Left lung (tissue), 10 donors: Measurements from ENCODE around the gene ARHGAP10. TPM values are rescaled to one million over a fixed set of nuclear protein-coding genes. Genes with fewer than 3 reads are reported as not detected.
A peak's percentile ranks its signal among the peaks of the same experiment; 100 is the strongest.

Experiments used
- ATAC-seq: fragments of 200-7000 bp; cut with Tn5 transposase; one replicate; pipeline ENCODE4 v1.9.1; 2020; ENCODE audit warnings: moderate library complexity
- DNase-seq, 4 donors: peaks; one replicate each; pipeline ENCODE4 v3.0.0-alpha.2; 2013 to 2020
- H3K27ac ChIP-seq, 2 donors: fragments of 200-600 bp; sonication (generic) in 1 of 2; one replicate each; pipeline versions ENCODE4 v1.5.0 to v1.8.0; 2020 to 2021
- H3K27me3 ChIP-seq, 2 donors: fragments of 200-600 bp; sonication (generic) in 1 of 2; one replicate each; pipeline versions ENCODE4 v1.5.0 to v1.8.0; 2020 to 2021
- H3K36me3 ChIP-seq, 2 donors: fragments of 200-600 bp; sonication (generic) in 1 of 2; one replicate each; pipeline versions ENCODE4 v1.5.0 to v1.8.0; 2020 to 2021
- H3K4me1 ChIP-seq, 2 donors: fragments of 200-600 bp; one replicate each; pipeline ENCODE4 v1.8.0; 2021
- H3K4me3 ChIP-seq, 2 donors: fragments of 200-600 bp; sonication (generic) in 1 of 2; one replicate each; pipeline versions ENCODE4 v1.5.0 to v1.8.0; 2020 to 2021; ENCODE audit warnings: mild to moderate bottlenecking in 1 of 2
- H3K9me3 ChIP-seq, 2 donors: fragments of 200-600 bp; sonication (generic) in 1 of 2; one replicate each; pipeline versions ENCODE4 v1.5.0 to v1.8.0; 2020 to 2021
- intact Hi-C, 2 donors: fragments of 100-400 bp; cut with DNase I; formaldehyde crosslinking; loops; one replicate each; pipeline versions ENCODE4 v1.11.2 to v1.14.2; 2022
- polyA plus RNA-seq, 6 donors: library from polyadenylated mRNA; unstranded; fragments of 120-200 nt; gene quantifications; one replicate each; pipeline ENCODE4 v1.2.1, GENCODE V29; 2013; ENCODE audit not compliant: insufficient read length in 6 of 6
- total RNA-seq, 2 donors: library from RNA; stranded (reverse); fragmentation: NEBNext Ultra II Directional; extraction: Animal tissue kit (Norgen Biotek cat#: 25700); gene quantifications; one replicate each; pipeline ENCODE4 v1.2.1, GENCODE V29; 2021
- TF ChIP-seq, protein P1 (sequence below), 2 donors: fragments of 200-600 bp; sonication (generic) in 1 of 2; IDR thresholded peaks; one replicate each; pipeline versions ENCODE4 v1.5.0 to v1.8.0; 2021; ENCODE audit warnings: antibody characterized with exemption in 2 of 2
- donor health status: DM: no; HTN: yes; CAD: no.
- donor health status: DM: no; HTN: no; CAD: no.

The ARHGAP10 gene
- total and polyA plus RNA-seq, 8 donors = 11.6 to 25.4 (median 14.2) TPM

DNA sequence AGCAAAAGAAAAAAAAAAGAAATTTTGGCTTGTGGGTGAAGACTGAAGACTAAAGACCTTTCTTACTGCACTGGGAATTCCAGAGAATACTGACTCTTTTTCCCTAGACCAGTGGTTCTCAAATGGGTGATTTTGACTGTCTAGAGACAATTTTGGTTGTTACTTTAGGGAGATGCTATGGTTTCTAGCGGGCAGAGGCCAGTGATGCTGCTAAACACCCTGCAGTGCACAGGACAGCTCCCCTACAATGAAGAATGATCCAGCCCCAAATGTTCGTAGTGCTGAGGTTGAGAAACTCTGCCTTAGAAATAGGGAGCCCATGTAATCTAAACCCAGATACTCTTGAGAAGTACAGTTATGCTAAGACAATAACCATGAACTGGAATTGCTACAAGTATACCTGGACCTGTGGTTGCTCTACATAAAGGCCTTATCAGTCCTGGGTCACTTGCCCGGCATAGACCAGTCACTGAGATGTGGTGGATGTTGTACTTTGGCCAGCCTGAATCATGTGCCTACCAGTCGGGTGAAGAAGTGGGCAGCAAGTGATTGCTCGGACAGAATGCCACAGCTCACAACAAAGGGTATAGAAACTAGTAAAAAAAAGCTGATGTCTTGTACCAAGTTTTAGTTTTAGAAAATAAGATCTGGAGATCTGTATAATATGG is 16.0 kb downstream of the ARHGAP10 start:
- ATAC-seq (no peak), DNase-seq (no peak)
- no peak overlapping the region for H3K27ac ChIP-seq

DNA sequence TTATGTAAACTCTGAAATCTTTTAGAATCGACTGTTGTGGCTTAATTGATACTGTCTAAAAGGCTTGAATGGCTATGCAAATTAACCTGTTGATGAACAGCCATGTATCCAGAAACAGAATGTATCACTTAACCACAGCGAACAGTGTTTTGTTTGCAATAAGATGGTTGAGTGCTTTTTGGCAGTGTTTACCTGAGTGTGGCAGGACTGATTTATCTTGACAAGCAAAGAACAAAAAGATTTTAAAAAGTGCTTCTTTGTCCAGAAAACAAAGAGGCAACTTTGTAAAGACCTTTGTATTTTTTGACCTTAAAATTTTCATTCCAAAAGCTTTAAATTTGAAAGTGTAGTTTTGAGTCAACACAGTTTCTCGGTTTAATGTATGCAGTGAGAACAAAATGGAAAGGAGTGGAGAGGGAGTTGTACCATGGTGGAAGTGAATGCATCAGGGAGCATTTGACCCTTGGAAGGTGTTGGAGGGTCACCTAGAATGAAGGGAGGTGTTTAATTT is 18.0 kb downstream of the ARHGAP10 start:
- H3K9me3 ChIP-seq = no peaks in the 10 kb centered on the region
- ATAC-seq (no peak), DNase-seq (no peak)
- no peak overlapping the region for H3K4me3 ChIP-seq
- no peaks in the 10 kb centered on the region for H3K4me1 ChIP-seq
- no peaks in the 10 kb centered on the region for H3K27me3 ChIP-seq
- intact Hi-C loops = no loop called here
- H3K36me3 ChIP-seq = no peaks in the 10 kb centered on the region
- no peak overlapping the region for H3K27ac ChIP-seq
- TF ChIP-seq, protein P1, sequence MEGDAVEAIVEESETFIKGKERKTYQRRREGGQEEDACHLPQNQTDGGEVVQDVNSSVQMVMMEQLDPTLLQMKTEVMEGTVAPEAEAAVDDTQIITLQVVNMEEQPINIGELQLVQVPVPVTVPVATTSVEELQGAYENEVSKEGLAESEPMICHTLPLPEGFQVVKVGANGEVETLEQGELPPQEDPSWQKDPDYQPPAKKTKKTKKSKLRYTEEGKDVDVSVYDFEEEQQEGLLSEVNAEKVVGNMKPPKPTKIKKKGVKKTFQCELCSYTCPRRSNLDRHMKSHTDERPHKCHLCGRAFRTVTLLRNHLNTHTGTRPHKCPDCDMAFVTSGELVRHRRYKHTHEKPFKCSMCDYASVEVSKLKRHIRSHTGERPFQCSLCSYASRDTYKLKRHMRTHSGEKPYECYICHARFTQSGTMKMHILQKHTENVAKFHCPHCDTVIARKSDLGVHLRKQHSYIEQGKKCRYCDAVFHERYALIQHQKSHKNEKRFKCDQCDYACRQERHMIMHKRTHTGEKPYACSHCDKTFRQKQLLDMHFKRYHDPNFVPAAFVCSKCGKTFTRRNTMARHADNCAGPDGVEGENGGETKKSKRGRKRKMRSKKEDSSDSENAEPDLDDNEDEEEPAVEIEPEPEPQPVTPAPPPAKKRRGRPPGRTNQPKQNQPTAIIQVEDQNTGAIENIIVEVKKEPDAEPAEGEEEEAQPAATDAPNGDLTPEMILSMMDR (IDR thresholded peaks at IDR 0.05) = no peak

More for the DNA sequence above, 16.0 kb downstream of the ARHGAP10 start:
- H3K36me3 ChIP-seq = no peaks in the 10 kb centered on the region
- TF ChIP-seq, protein P1 (IDR thresholded peaks at IDR 0.05) = no peak
- no peaks in the 10 kb centered on the region for H3K27me3 ChIP-seq
- intact Hi-C loops = no loop called here
- no peak overlapping the region for H3K4me3 ChIP-seq
- no peaks in the 10 kb centered on the region for H3K9me3 ChIP-seq
- H3K4me1 ChIP-seq = no peaks in the 10 kb centered on the region

DNA sequence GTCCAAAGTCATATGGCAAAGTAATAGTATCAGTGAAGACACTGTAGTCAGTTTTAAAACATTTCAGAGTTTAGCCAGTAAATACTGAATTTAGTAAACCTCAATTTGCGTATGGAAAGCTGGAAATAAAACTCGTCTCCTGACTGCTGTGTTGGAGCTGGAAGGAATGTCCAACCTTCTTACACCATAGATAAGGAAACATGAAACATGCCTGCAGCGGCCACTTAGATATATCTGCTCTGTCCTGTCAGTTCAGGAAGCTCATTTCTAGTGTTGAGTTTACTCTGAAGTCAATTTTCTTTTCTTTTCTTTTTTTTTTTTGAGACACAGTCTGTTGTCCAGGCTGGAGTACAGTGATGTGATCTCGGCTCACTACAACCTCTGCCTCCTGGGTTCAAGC is 21.2 kb downstream of the ARHGAP10 start:
- Histone ChIP-seq H3K4me3 (no peak overlapping the region), H3K27ac (no peak overlapping the region), H3K4me1 (peaks cover 0 to 5% of the 10 kb centered on the region in 2 donors), H3K36me3 (no peaks in the 10 kb centered on the region), H3K9me3 (no peaks in the 10 kb centered on the region), H3K27me3 (no peaks in the 10 kb centered on the region)
- TF ChIP-seq, protein P1 (IDR thresholded peaks at IDR 0.05) = no peak
- ATAC-seq (no peak), DNase-seq (no peak)
- intact Hi-C loops = no loop called here

DNA sequence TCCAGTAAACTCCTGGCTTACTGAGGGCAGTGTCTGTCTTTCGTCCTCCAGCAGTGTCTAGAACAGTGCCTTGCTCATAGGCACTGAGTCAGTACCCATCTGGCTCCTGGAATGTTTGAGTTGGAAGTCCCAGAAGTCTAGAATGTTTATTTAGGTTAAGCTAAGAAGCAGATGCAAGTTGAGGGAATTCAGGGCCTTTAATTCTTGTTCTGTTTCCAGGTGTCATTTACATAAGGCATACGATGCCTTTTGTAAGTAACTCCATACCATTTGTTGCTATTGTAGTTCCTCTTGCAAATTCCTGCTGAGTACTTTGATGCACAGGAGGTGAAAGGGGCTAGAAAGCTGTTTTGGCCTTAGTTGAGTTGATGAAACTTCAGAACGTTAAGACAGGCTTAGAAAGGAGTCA is 22.2 kb downstream of the ARHGAP10 start:
- no peaks in the 10 kb centered on the region for H3K27me3 ChIP-seq
- no peaks in the 10 kb centered on the region for H3K9me3 ChIP-seq
- intact Hi-C loops = no loop called here
- H3K27ac ChIP-seq = no peak overlapping the region
- DNase-seq (no peak), ATAC-seq (peak; percentile 73)
- H3K4me3 ChIP-seq = no peak overlapping the region
- no peaks in the 10 kb centered on the region for H3K36me3 ChIP-seq
- TF ChIP-seq, protein P1 (IDR thresholded peaks at IDR 0.05) = no peak
- H3K4me1 ChIP-seq = peaks cover 0 to 5% of the 10 kb centered on the region in 2 donors

DNA sequence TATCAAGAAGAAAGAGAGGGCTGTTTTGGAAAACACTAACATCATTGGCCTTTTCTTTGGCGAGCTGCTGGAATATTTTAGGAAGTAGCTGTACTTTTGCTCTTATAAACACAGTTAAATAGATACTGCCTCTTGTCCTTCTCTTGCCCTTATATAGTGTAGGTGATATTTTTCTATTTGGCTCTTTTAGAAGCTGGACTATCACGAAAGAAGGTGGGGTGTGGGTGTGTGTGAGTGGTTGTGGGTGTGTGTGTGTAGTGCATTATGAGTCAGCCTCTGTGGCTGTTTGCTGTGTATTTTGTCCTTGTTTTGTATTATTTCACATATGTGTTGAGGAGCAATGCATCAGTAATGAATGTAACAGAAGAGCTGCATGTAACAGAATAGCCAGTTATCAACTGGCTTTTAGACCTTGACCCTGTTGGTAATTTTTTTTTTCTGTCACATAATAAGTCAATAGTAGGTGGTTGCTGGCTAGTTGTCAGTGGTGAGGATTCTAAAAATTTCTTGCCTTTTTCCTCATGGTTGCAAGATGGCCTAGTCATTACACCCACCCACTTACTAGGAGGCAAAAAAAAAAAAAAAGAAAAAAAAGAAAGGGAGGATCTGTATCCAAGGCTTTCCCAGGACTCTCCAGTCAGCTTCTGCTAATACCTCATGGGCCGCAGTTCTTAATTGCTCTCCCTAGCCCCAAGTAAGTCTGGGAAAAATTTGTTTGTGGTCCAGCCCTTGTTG is 23.8 kb downstream of the ARHGAP10 start:
- H3K9me3 ChIP-seq = no peaks in the 10 kb centered on the region
- intact Hi-C loops = no loop called here
- no peak overlapping the region for H3K4me3 ChIP-seq
- peaks cover 0 to 5% of the 10 kb centered on the region in 2 donors for H3K4me1 ChIP-seq
- no peaks in the 10 kb centered on the region for H3K36me3 ChIP-seq
- H3K27me3 ChIP-seq = no peaks in the 10 kb centered on the region
- DNase-seq = no peak
- peak overlapping the region in 1 of 2 donors; percentile 47 for H3K27ac ChIP-seq
- TF ChIP-seq, protein P1 (IDR thresholded peaks at IDR 0.05) = no peak
- ATAC-seq = peak; percentile 43
